CD4-positive, CD25-positive, alpha-beta regulatory T cell (primary cell): Measurements from ENCODE around the gene CREG2. TPM values are rescaled to one million over a fixed set of nuclear protein-coding genes. Genes with fewer than 3 reads are reported as not detected.

Experiments
- ATAC-seq, 2 donors: fragments of 150-1000 bp; cut with Tn5 transposase; one replicate each; pipeline ENCODE4 v1.10.0; 2021; ENCODE audit warnings: low read depth in 2 of 2, moderate number of reproducible peaks in 2 of 2, moderate library complexity in 1 of 2
- DNase-seq, 3 donors: peaks; one replicate each; pipeline versions ENCODE4 v3.0.0 to v3.0.0-alpha.2; 2012 to 2022; ENCODE audit warnings: mixed read lengths in 1 of 3
- H3K27ac ChIP-seq: one replicate; pipeline ENCODE4 v1.7.0; 2013; ENCODE audit warnings: mild to moderate bottlenecking, low read length; ENCODE audit not compliant: insufficient read depth, poor library complexity, severe bottlenecking
- H3K27me3 ChIP-seq: one replicate; pipeline ENCODE4 v1.7.0; 2013; ENCODE audit warnings: low read length; ENCODE audit not compliant: control insufficient read depth, insufficient read depth
- H3K36me3 ChIP-seq: one replicate; pipeline ENCODE4 v1.7.0; 2013; ENCODE audit warnings: mild to moderate bottlenecking, low read length, moderate library complexity; ENCODE audit not compliant: control insufficient read depth, insufficient read depth
- H3K4me1 ChIP-seq: 2 replicates; pipeline ENCODE4 v1.7.0; 2013; ENCODE audit warnings: mild to moderate bottlenecking, low read length; ENCODE audit not compliant: insufficient read depth, control insufficient read depth, poor library complexity, severe bottlenecking
- H3K4me3 ChIP-seq: one replicate; pipeline ENCODE4 v1.7.0; 2013; ENCODE audit warnings: low read depth, mild to moderate bottlenecking, low read length, moderate library complexity
- H3K9me3 ChIP-seq, 2 experiments: 1 replicate in 1 of 2; 2 replicates in 1 of 2; pipeline ENCODE4 v1.7.0; 2013; ENCODE audit warnings: low read length in 2 of 2, mild to moderate bottlenecking in 1 of 2, moderate library complexity in 1 of 2; ENCODE audit not compliant: control insufficient read depth in 2 of 2
- H3K27ac Mint-ChIP-seq, 3 donors: one replicate each; pipeline ENCODE4 v1.8.0; 2020 to 2022; ENCODE audit warnings: mild to moderate bottlenecking in 3 of 3, mixed read lengths in 3 of 3, moderate library complexity in 2 of 3
- H3K27me3 Mint-ChIP-seq: one replicate; pipeline ENCODE4 v1.8.0; 2022; ENCODE audit warnings: mild to moderate bottlenecking, mixed read lengths
- H3K36me3 Mint-ChIP-seq: one replicate; pipeline ENCODE4 v1.8.0; 2020; ENCODE audit warnings: mixed read lengths
- H3K4me1 Mint-ChIP-seq, 4 donors: one replicate each; pipeline ENCODE4 v1.8.0; 2020 to 2022; ENCODE audit warnings: mixed read lengths in 4 of 4, mild to moderate bottlenecking in 1 of 4
- H3K4me3 Mint-ChIP-seq, 4 donors: one replicate each; pipeline ENCODE4 v1.8.0; 2020 to 2022; ENCODE audit warnings: mild to moderate bottlenecking in 4 of 4, mixed read lengths in 4 of 4, moderate library complexity in 3 of 4
- H3K9me3 Mint-ChIP-seq, 7 donors: one replicate each; pipeline ENCODE4 v1.8.0; 2020 to 2022; ENCODE audit warnings: mixed read lengths in 7 of 7, mild to moderate bottlenecking in 3 of 7, moderate library complexity in 2 of 7
- polyA plus RNA-seq, 4 donors: library from polyadenylated mRNA; unstranded; fragments of 300-500 nt; fragmentation: Illumina TruSeq; gene quantifications; one replicate each; pipeline ENCODE4 v1.2.3, GENCODE V29; 2021
- total RNA-seq: library from RNA; stranded (reverse); gene quantifications from one replicate; pipeline ENCODE4 v1.2.3, GENCODE V29; 2022

Gene CREG2
- total and polyA plus RNA-seq, 5 donors from 2014 or later, result 2.1 to 5.2 (median 2.6) TPM

- Mint-ChIP-seq H3K4me3 (peak overlapping the region in 3 of 4 donors; percentile 54 to 70 (median 62)), H3K36me3 (peaks cover 26% of the 10 kb centered on the region), H3K27ac (peak overlapping the region in 2 of 3 donors; percentile 29 to 89), H3K4me1 (peaks cover 46 to 97% (median 72%) of the 10 kb centered on the region in 4 donors), H3K9me3 (no peaks in the 10 kb centered on the region), H3K27me3 (no peaks in the 10 kb centered on the region)
- H3K4me1 ChIP-seq, result peaks cover 84% of the 10 kb centered on the region
- peak overlapping the region; percentile 54 for H3K4me3 ChIP-seq
- ATAC-seq (no peak), DNase-seq (no peak)
- no peaks in the 10 kb centered on the region for H3K27me3 ChIP-seq
- H3K9me3 ChIP-seq, result no peaks in the 10 kb centered on the region
- H3K36me3 ChIP-seq, result peaks cover 37% of the 10 kb centered on the region
- H3K27ac ChIP-seq, result peak overlapping the region; percentile 41
Observed at GRCh38 chr2:101297383-101297782, 89.9 kb downstream of the CREG2 start.

- peaks cover 74% of the 10 kb centered on the region for H3K4me1 ChIP-seq
- H3K9me3 ChIP-seq, result no peaks in the 10 kb centered on the region
- DNase-seq (no peak), ATAC-seq (no peak)
- peak overlapping the region; percentile 56 for H3K4me3 ChIP-seq
- peaks cover 23% of the 10 kb centered on the region for H3K36me3 Mint-ChIP-seq
- no peaks in the 10 kb centered on the region for H3K27me3 ChIP-seq
- peaks cover 39% of the 10 kb centered on the region for H3K36me3 ChIP-seq
- H3K27ac Mint-ChIP-seq, result peak overlapping the region in 1 of 3 donors; percentile 89
- H3K27me3 Mint-ChIP-seq, result no peaks in the 10 kb centered on the region
- H3K9me3 Mint-ChIP-seq, result no peaks in the 10 kb centered on the region
- H3K27ac ChIP-seq, result peak overlapping the region; percentile 41
- H3K4me1 Mint-ChIP-seq, result peaks cover 38 to 94% (median 66%) of the 10 kb centered on the region in 4 donors
- peak overlapping the region; percentile 60 to 76 (median 68) for H3K4me3 Mint-ChIP-seq
Observed at GRCh38 chr2:101296371-101296770, 90.9 kb downstream of the CREG2 start.

GRCh38 chr2:101295895-101296294 lies 91.4 kb downstream of the CREG2 start:
- H3K27me3 Mint-ChIP-seq, result no peaks in the 10 kb centered on the region
- DNase-seq, result no peak
- Histone ChIP-seq H3K4me1 (peaks cover 69% of the 10 kb centered on the region), H3K4me3 (peak overlapping the region; percentile 56), H3K27me3 (no peaks in the 10 kb centered on the region), H3K27ac (peak overlapping the region; percentile 36), H3K9me3 (no peaks in the 10 kb centered on the region), H3K36me3 (peaks cover 37% of the 10 kb centered on the region)
- ATAC-seq, result no peak
- H3K4me1 Mint-ChIP-seq, result peaks cover 38 to 90% (median 62%) of the 10 kb centered on the region in 4 donors
- H3K36me3 Mint-ChIP-seq, result peaks cover 23% of the 10 kb centered on the region
- peak overlapping the region in 3 of 4 donors; percentile 60 to 76 (median 71) for H3K4me3 Mint-ChIP-seq
- H3K27ac Mint-ChIP-seq, result peak overlapping the region in 2 of 3 donors; percentile 57 to 89
- no peaks in the 10 kb centered on the region for H3K9me3 Mint-ChIP-seq

Other genes starting within 250 kb of the CREG2 start
- 1.0 TPM for gene TBC1D8, start 236.1 kb downstream of the CREG2 start, total RNA-seq
- 1 to 10 TPM in 1 of 4 donors, under 1 TPM in 3; 0.48 to 1.1 (median 0.73) TPM for gene TBC1D8, start 236.1 kb downstream of the CREG2 start, polyA plus RNA-seq
- gene CNOT11, start 134.6 kb downstream of the CREG2 start, total RNA-seq, result 63.8 TPM
- gene CNOT11, start 134.6 kb downstream of the CREG2 start, polyA plus RNA-seq, result 10 to 100 TPM; 68.6 to 76.2 (median 69.4) TPM
- 221 TPM for gene RNF149, start 78.8 kb downstream of the CREG2 start, total RNA-seq
- 10 to 100 TPM; 84.4 to 97.3 (median 90.9) TPM for gene RNF149, start 78.8 kb downstream of the CREG2 start, polyA plus RNA-seq
- gene RFX8, start 87.6 kb upstream of the CREG2 start, total RNA-seq, result 5.5 TPM
- gene RFX8, start 87.6 kb upstream of the CREG2 start, polyA plus RNA-seq, result under 1 TPM in 2 of 4 donors, not detected in 2; 0.16 to 0.50 TPM